ENCODE data around the gene TNFRSF8.

Gene TNFRSF8

DNA sequence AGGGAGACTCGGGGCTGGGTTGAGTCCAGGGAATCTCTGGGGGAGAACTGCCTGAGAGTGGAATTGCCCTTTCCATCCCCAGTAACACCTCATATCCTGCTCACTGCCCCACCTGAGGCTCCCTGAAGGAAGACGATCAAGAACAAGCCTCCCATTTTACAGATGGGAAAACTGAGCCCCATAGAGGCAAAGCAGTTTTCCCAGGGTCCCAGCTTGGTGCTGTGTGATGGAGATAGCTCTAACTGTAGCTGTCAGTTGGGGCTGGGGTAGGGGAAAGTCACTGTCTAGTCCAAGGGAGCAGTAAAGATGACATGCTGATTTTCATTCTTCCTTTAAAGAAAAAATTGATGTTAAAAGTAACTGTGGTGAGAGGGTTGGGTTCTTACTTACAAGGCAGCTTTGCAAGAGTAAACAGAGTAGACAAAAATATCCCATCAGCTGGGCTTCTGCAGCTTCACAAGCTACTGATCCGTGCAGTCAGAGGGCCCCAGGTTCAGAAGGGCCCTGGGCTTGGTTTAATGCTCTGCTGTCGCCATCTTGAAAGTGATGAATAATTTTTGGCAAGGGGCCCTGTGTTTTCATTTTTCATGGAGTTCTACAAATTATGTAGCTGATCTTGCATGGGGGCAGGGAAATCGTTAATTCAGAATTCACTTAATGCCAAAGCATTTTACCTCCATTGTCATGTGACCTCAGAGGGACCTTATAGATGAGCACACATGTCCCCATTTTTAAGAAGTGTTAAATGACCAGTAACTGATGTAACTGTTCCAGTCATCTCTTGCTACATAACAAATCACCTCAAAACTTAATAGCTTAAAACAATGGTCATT lies 86.1 kb downstream of the TNFRSF8 start:
- H3K9me3 Mint-ChIP-seq = peaks cover 5% of the 10 kb centered on the region
- H3K36me3 Mint-ChIP-seq (ENCODE audit: low read depth) = no peaks in the 10 kb centered on the region
- no peak for DNase-seq
- peaks cover 3% of the 10 kb centered on the region for H3K27me3 Mint-ChIP-seq (ENCODE audit: low read depth, poor library complexity)
- H3K27ac Mint-ChIP-seq = peak overlapping the region; percentile 66
- peaks cover 22% of the 10 kb centered on the region for H3K4me1 Mint-ChIP-seq
- TF ChIP-seq, protein P1, sequence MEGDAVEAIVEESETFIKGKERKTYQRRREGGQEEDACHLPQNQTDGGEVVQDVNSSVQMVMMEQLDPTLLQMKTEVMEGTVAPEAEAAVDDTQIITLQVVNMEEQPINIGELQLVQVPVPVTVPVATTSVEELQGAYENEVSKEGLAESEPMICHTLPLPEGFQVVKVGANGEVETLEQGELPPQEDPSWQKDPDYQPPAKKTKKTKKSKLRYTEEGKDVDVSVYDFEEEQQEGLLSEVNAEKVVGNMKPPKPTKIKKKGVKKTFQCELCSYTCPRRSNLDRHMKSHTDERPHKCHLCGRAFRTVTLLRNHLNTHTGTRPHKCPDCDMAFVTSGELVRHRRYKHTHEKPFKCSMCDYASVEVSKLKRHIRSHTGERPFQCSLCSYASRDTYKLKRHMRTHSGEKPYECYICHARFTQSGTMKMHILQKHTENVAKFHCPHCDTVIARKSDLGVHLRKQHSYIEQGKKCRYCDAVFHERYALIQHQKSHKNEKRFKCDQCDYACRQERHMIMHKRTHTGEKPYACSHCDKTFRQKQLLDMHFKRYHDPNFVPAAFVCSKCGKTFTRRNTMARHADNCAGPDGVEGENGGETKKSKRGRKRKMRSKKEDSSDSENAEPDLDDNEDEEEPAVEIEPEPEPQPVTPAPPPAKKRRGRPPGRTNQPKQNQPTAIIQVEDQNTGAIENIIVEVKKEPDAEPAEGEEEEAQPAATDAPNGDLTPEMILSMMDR (IDR thresholded peaks at IDR 0.05) = no peak
- H3K4me3 Mint-ChIP-seq = no peak overlapping the region

DNA sequence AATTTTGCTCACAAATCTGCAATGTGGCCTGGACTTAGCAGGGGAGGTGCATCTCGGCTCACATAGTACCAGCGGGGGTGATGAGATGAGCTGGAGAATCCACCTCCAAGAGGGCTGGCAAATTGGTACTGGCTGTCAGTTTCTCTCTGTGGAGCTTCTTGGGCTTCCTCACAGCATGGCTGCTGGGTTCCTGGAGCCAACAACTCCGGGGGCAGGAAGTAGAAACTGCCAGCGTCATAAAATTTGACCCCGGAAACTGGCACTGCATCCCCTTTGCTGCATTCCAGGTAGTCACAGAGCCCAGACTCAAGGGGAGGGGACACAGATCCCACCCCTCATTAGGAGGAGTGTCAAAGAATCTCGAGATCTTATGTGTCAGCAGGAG lies 86.7 kb downstream of the TNFRSF8 start:
- TF ChIP-seq, protein P1 (IDR thresholded peaks at IDR 0.05) = no peak
- Mint-ChIP-seq H3K4me1 (peaks cover 23% of the 10 kb centered on the region), H3K27ac (peak overlapping the region; percentile 66)

DNA sequence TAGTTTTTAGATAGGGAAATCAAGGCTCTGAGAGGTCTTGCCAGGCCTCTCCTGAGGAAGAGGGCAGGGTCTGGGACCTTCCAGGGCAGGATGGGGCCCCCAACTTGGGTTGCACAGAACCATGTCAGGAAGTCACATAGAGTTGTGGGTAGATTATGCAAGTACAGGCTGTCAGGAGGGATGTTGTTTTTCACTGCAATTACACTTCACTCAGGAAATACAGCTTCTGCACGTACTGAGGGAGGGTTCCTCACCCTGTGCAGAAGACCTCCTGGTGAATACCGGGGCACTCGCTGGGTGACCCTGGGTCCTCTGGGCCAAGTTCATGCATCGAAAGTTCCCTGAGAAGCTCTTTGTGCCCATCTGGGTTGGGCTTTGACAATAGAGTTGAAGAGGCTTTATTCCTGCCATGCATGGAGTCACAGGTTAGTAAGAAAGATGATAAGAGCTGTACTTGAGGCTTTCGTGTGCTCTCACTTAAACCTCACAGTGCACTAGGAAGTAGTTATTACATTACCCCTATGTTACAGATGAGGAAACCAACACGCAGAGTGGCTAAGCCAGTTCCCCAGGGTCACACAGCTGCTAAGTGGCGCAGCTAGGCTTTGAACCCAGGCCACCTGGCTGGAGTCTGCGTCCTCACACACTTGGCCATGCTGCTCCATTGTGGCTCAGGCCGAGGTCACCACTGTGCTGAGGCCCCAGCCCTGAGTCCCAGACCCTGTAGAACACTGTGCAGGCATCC lies 87.5 kb downstream of the TNFRSF8 start:
- peaks cover 26% of the 10 kb centered on the region for H3K4me1 Mint-ChIP-seq
- TF ChIP-seq, protein P1 (IDR thresholded peaks at IDR 0.05) = no peak
- H3K27me3 Mint-ChIP-seq (ENCODE audit: low read depth, poor library complexity) = peaks cover 3% of the 10 kb centered on the region
- DNase-seq = no peak
- no peaks in the 10 kb centered on the region for H3K36me3 Mint-ChIP-seq (ENCODE audit: low read depth)
- no peak overlapping the region for H3K4me3 Mint-ChIP-seq
- H3K9me3 Mint-ChIP-seq = peaks cover 5% of the 10 kb centered on the region
- H3K27ac Mint-ChIP-seq = no peak overlapping the region

More for the DNA sequence above, 86.7 kb downstream of the TNFRSF8 start:
- H3K36me3 Mint-ChIP-seq (ENCODE audit: low read depth) = no peaks in the 10 kb centered on the region
- H3K27me3 Mint-ChIP-seq (ENCODE audit: low read depth, poor library complexity) = peaks cover 3% of the 10 kb centered on the region
- H3K4me3 Mint-ChIP-seq = no peak overlapping the region
- peaks cover 5% of the 10 kb centered on the region for H3K9me3 Mint-ChIP-seq
- no peak for DNase-seq

DNA sequence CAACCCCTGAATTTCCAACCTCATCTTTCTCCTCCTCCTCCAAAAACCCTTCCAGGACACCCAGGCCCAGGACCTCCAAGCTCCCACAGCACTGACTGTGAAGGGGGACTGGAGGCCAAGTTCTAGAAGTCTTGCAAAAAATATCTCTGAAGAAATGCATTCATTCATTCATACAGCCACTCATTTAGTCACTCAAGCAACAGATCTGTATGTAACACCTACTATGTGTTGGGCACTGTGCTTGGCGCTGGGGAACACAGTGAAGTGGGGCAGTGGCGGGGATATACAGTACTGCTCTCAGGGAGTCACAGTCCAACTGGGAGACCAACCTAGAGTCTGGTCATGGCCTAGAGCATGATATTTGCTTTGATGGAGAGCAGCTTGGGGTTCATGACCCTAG lies 88.4 kb downstream of the TNFRSF8 start:
- DNase-seq = no peak
- peaks cover 3% of the 10 kb centered on the region for H3K27me3 Mint-ChIP-seq (ENCODE audit: low read depth, poor library complexity)
- H3K4me3 Mint-ChIP-seq = no peak overlapping the region
- H3K27ac Mint-ChIP-seq = peak overlapping the region; percentile 68
- TF ChIP-seq, protein P1 (IDR thresholded peaks at IDR 0.05) = no peak
- H3K9me3 Mint-ChIP-seq = peaks cover 5% of the 10 kb centered on the region
- H3K36me3 Mint-ChIP-seq (ENCODE audit: low read depth) = no peaks in the 10 kb centered on the region
- peaks cover 24% of the 10 kb centered on the region for H3K4me1 Mint-ChIP-seq

DNA sequence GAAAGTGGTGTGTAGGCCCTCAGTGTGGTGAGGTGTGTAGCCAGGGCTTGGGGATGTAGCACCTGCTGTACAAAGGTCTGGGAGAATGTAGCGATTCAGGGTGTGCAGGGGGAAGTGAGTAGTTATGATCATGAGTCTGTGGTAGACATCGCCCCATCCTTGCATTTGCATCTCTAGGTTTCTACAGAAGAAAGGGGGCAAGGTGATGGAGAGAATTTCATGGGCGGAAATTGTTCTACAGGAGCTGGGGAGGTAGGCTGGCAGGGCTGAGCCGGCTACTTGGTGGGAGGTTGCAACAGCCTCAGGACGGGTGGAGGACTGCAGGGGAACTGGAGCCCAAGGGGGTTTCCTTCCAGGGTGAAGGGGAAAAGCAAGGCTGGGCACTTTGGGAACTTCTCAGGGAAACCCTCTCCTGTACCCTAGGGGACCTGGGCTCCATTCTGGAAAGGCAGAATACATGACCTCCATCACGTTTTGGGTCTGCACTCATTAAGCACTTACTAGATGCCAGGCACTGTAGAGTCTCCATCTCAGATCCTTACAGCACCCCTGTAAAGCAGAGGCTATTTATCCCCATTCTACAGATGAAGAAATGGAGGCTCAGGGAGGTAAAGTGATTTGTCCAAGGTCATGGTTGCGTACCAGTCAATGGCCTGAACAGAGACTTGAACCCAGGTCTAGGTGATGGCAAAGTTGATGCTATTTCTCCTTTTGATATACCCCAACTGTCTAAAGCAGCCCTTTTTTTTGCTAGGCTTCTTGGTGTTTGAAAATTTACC lies 89.2 kb downstream of the TNFRSF8 start:
- Mint-ChIP-seq H3K9me3 (peaks cover 5% of the 10 kb centered on the region), H3K4me1 (peaks cover 19% of the 10 kb centered on the region), H3K36me3 (ENCODE audit: low read depth) (no peaks in the 10 kb centered on the region), H3K27me3 (ENCODE audit: low read depth, poor library complexity) (peaks cover 3% of the 10 kb centered on the region), H3K27ac (peak overlapping the region; percentile 50), H3K4me3 (no peak overlapping the region)
- no peak for DNase-seq
- TF ChIP-seq, protein P1 (IDR thresholded peaks at IDR 0.05) = no peak
